DMS153 (cell line): ENCODE measurements around the gene SCGB1A1.
"Not testable (repeated sequence)": the region's sequence is repeated elsewhere in the genome, so short reads cannot be mapped to it uniquely, and the experiment has no call there.

Experiments
- DNase-seq: peaks from one replicate; lab custom pipeline; 2025; lab: John Stamatoyannopoulos, UW

The SCGB1A1 gene

GRCh38 chr11:62449912-62450311, 31.1 kb downstream of the SCGB1A1 start:
- not testable (repeated sequence) for DNase-seq

- DNase-seq, result no peak
These were observed 31.9 kb downstream of the SCGB1A1 start for GRCh38 chr11:62450543-62451240.

- no peak for DNase-seq
These were observed 32.4 kb downstream of the SCGB1A1 start for GRCh38 chr11:62451241-62451621.

GRCh38 chr11:62452261-62452660, 33.4 kb downstream of the SCGB1A1 start:
- DNase-seq, result no peak

- DNase-seq, result no peak
These were observed 34.1 kb downstream of the SCGB1A1 start for GRCh38 chr11:62452839-62453468.

GRCh38 chr11:62456630-62457029, 37.8 kb downstream of the SCGB1A1 start:
- no peak for DNase-seq

GRCh38 chr11:62457478-62457877, 38.6 kb downstream of the SCGB1A1 start:
- DNase-seq, result no peak

- no peak for DNase-seq
These were observed 39.6 kb downstream of the SCGB1A1 start for GRCh38 chr11:62458212-62459002.

GRCh38 chr11:62459080-62459479, 40.2 kb downstream of the SCGB1A1 start:
- no peak for DNase-seq

- DNase-seq, result no peak
These were observed 43.1 kb downstream of the SCGB1A1 start for GRCh38 chr11:62461740-62462507.

GRCh38 chr11:62462508-62462892, 43.7 kb downstream of the SCGB1A1 start:
- DNase-seq, result no peak

- no peak for DNase-seq
These were observed 44.3 kb downstream of the SCGB1A1 start for GRCh38 chr11:62463121-62463542.

GRCh38 chr11:62464655-62465054, 45.8 kb downstream of the SCGB1A1 start:
- DNase-seq, result no peak

- DNase-seq, result no peak
These were observed 47.6 kb downstream of the SCGB1A1 start for GRCh38 chr11:62466444-62466843.

GRCh38 chr11:62468577-62468976, 49.7 kb downstream of the SCGB1A1 start:
- DNase-seq, result no peak

- no peak for DNase-seq
These were observed 52.8 kb downstream of the SCGB1A1 start for GRCh38 chr11:62471603-62472002.

- DNase-seq, result no peak
These were observed 53.4 kb downstream of the SCGB1A1 start for GRCh38 chr11:62472063-62472884.
